Natural killer cell (primary cell): ENCODE measurements around the gene ACSS1. TPM values are rescaled to one million over a fixed set of nuclear protein-coding genes. Genes with fewer than 3 reads are reported as not detected.

ENCODE experiments used
- ATAC-seq, 3 donors: fragments of 150-1000 bp in 2 of 3; fragments of 200-7000 bp in 1 of 3; cut with Tn5 transposase; 1 replicate in 1 of 3; 2 replicates in 2 of 3; pipeline ENCODE4 v1.10.0; 2021; ENCODE audit warnings: mild to moderate bottlenecking in 2 of 3, moderate library complexity in 2 of 3
- DNase-seq, 2 donors: peaks; one replicate each; pipeline versions ENCODE4 v3.0.0 to v3.0.0-alpha.2; 2013 to 2021; ENCODE audit warnings: mixed read lengths in 1 of 2
- H3K27ac ChIP-seq: one replicate; pipeline ENCODE4 v1.5.1; 2013; ENCODE audit warnings: mild to moderate bottlenecking, low read length
- H3K27me3 ChIP-seq: one replicate; pipeline ENCODE4 v1.6.1; 2013; ENCODE audit warnings: low read length; ENCODE audit not compliant: control insufficient read depth, insufficient read depth
- H3K36me3 ChIP-seq: one replicate; pipeline ENCODE4 v1.6.1; 2013; ENCODE audit warnings: low read length; ENCODE audit not compliant: control insufficient read depth, insufficient read depth
- H3K4me1 ChIP-seq: one replicate; pipeline ENCODE4 v1.6.1; 2013; ENCODE audit warnings: low read length; ENCODE audit not compliant: control insufficient read depth, insufficient read depth
- H3K4me3 ChIP-seq: one replicate; pipeline ENCODE4 v1.5.1; 2013; ENCODE audit warnings: low read length
- H3K9me3 ChIP-seq: one replicate; pipeline ENCODE4 v1.6.1; 2013; ENCODE audit warnings: low read length; ENCODE audit not compliant: control insufficient read depth, insufficient read depth
- H3K27ac Mint-ChIP-seq, 2 donors: one replicate each; pipeline ENCODE4 v1.8.0; 2022; ENCODE audit warnings: mild to moderate bottlenecking in 2 of 2, mixed read lengths in 2 of 2, moderate library complexity in 1 of 2
- H3K27me3 Mint-ChIP-seq, 2 donors: one replicate each; pipeline ENCODE4 v1.8.0; 2022; ENCODE audit warnings: low read depth in 2 of 2, mixed read lengths in 2 of 2
- H3K36me3 Mint-ChIP-seq: one replicate; pipeline ENCODE4 v1.8.0; 2022; ENCODE audit warnings: mixed read lengths
- H3K4me1 Mint-ChIP-seq, 2 donors: one replicate each; pipeline ENCODE4 v1.8.0; 2022; ENCODE audit warnings: mixed read lengths in 2 of 2
- H3K4me3 Mint-ChIP-seq: one replicate; pipeline ENCODE4 v1.8.0; 2022; ENCODE audit warnings: mild to moderate bottlenecking, moderate library complexity, mixed read lengths
- H3K9me3 Mint-ChIP-seq, 2 donors: one replicate each; pipeline ENCODE4 v1.8.0; 2022; ENCODE audit warnings: mixed read lengths in 2 of 2
- CTCF ChIP-seq: fragments of 200-600 bp; IDR thresholded peaks from one replicate; pipeline ENCODE4 v1.8.0; 2022; ENCODE audit warnings: antibody characterized with exemption
- WGBS: methylation state at CpG from one replicate; pipeline ENCODE4 v1.1.7; 2013; ENCODE audit warnings: missing lambda C conversion rate; ENCODE audit not compliant: insufficient coverage; 5-methylcytosine and 5-hydroxymethylcytosine counted together
- intact Hi-C: fragments of 100-400 bp; cut with micrococcal nuclease; formaldehyde crosslinking; loops from one replicate; pipeline ENCODE4 v1.14.2; 2022
- total RNA-seq, 4 donors: library from RNA; stranded (reverse); fragments of 120-200 nt in 1 of 4; gene quantifications; one replicate each; pipeline versions ENCODE4 v1.2.3 to v1.2.4, GENCODE V29; 2013 to 2022

The ACSS1 gene
- total RNA-seq, 3 donors from 2014 or later (not counting 1 experiment from before 2014, with no cell fraction given), result 46.3 to 67.4 (median 57.4) TPM

GRCh38 chr20:24965065-24965919 lies 92.6 kb downstream of the ACSS1 start:
- Histone ChIP-seq H3K4me3 (no peak overlapping the region), H3K36me3 (peaks cover 85% of the 10 kb centered on the region), H3K27ac (peak overlapping the region; percentile 99), H3K9me3 (no peaks in the 10 kb centered on the region), H3K4me1 (peaks cover 82% of the 10 kb centered on the region), H3K27me3 (no peaks in the 10 kb centered on the region)
- H3K27ac Mint-ChIP-seq, result peak overlapping the region; percentile 98 to 100
- WGBS, result 80% methylated on average over 7 of the region's 7 CpGs
- H3K9me3 Mint-ChIP-seq, result no peaks in the 10 kb centered on the region
- TF ChIP-seq CTCF, result no peak
- H3K36me3 Mint-ChIP-seq, result peaks cover 18% of the 10 kb centered on the region
- H3K4me1 Mint-ChIP-seq, result peaks cover 86 to 88% of the 10 kb centered on the region in 2 donors
- no peaks in the 10 kb centered on the region for H3K27me3 Mint-ChIP-seq
- DNase-seq, result no peak
- intact Hi-C loops, result no loop called here
- peak overlapping the region; percentile 81 for H3K4me3 Mint-ChIP-seq
- peak in 1 of 3 donors; percentile 0 for ATAC-seq

DNA sequence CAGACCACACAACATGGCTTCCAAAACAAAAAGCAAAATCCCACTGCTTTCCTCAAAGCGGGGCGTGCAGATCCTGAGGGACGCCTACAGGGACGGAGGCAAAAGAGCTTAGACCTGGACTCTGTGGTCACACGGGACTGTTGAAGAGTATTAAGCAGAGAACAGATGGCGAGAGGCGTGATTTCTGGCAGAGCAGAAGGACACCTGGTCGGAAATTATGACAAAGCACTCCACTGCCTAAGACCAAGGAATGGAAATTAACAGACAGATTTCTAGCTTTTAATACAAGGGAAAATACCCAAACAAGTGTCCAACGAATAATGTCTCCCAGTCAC lies 93.5 kb downstream of the ACSS1 start:
- H3K4me3 ChIP-seq, result no peak overlapping the region
- no peaks in the 10 kb centered on the region for H3K27me3 Mint-ChIP-seq
- H3K36me3 ChIP-seq, result peaks cover 85% of the 10 kb centered on the region
- no peaks in the 10 kb centered on the region for H3K27me3 ChIP-seq
- DNase-seq (no peak), ATAC-seq (no peak)
- H3K4me3 Mint-ChIP-seq, result peak overlapping the region; percentile 81
- intact Hi-C loops, result no loop called here
- 88% methylated on average over 9 of the region's 9 CpGs for WGBS
- H3K9me3 Mint-ChIP-seq, result no peaks in the 10 kb centered on the region
- TF ChIP-seq CTCF, result no peak
- peaks cover 91 to 94% of the 10 kb centered on the region in 2 donors for H3K4me1 Mint-ChIP-seq
- peaks cover 16% of the 10 kb centered on the region for H3K36me3 Mint-ChIP-seq
- H3K27ac ChIP-seq, result peak overlapping the region; percentile 99
- H3K4me1 ChIP-seq, result peaks cover 86% of the 10 kb centered on the region
- no peaks in the 10 kb centered on the region for H3K9me3 ChIP-seq
- H3K27ac Mint-ChIP-seq, result peak overlapping the region; percentile 98 to 100

DNA sequence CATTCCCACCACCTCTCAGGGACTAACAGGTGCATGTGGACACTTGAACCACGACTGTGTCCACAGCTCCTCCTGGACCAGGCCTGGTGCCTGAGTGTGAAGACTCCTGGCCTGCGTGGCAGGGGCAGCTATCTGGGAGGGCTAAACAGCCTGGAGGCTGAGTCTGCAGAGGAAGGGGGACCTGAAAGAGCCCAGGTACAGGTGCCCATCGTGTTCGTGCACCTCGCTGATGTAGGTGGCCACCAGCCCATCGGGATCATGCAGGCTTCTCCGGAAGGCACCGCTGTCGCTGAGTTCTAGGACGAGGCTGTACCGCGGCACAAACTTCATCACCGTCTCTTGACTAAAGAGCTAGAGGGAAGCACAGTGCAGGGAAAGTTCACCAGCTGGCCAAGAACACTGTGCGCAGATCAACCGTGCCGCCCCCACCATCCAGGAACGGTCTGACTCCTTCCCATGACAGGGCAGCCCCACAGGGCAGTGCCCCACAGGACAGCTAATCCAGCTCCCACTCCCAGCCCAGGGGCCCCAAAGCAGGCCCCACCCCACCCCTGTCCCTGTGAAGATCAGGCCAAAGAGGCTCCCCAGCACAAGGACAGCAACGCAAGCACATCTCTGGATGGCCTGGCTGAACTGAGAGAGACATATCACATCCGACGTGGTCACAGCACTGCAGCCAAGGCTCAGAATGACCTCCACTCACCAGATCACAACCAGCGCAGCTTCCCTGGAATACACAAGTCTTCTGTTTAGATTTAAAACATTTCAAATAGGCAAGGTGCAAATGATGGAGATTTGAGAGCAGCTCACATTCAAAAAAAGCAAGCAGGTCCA lies 94.0 kb downstream of the ACSS1 start:
- Histone ChIP-seq H3K9me3 (no peaks in the 10 kb centered on the region), H3K36me3 (peaks cover 85% of the 10 kb centered on the region), H3K27me3 (no peaks in the 10 kb centered on the region), H3K4me3 (no peak overlapping the region), H3K4me1 (peaks cover 86% of the 10 kb centered on the region), H3K27ac (peak overlapping the region; percentile 99)
- Mint-ChIP-seq H3K4me3 (peak overlapping the region; percentile 84), H3K4me1 (peaks cover 93 to 95% of the 10 kb centered on the region in 2 donors), H3K27ac (peak overlapping the region; percentile 98 to 100), H3K36me3 (peaks cover 17% of the 10 kb centered on the region), H3K27me3 (no peaks in the 10 kb centered on the region), H3K9me3 (no peaks in the 10 kb centered on the region)
- no peak for ATAC-seq
- TF ChIP-seq CTCF, result no peak
- DNase-seq, result no peak
- WGBS, result 96% methylated on average over 21 of the region's 21 CpGs
- intact Hi-C loops, result no loop called here
